ENCODE results near the gene CPNE4. TPM values are rescaled to one million over a fixed set of nuclear protein-coding genes. Genes with fewer than 3 reads are reported as not detected.

Gene CPNE4
- total RNA-seq, 1 donor from 2014 or later = not detected

DNA sequence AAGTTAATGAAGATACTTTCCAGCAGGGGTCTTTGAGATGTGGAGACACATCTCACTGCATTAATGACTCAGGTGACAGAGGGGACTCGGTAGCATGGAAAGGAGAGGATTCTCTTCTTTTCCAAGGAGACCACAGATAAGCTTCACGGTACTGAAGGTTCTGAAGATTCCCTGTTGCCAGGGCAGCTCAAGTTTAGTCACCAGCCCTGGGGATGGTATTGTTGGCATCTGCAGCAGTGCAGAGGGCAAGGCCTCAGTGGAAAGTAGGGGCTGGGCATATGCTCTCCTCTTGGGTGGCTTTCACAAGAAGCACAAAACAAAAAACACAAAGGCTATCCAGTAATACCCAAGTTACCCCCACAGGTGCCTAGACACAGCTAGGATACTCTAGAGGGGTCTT, 494.0 kb downstream of the CPNE4 start:
- peaks cover 5% of the 10 kb centered on the region for H3K4me1 Mint-ChIP-seq (ENCODE audit: low read depth)
- TF ChIP-seq, protein P1, sequence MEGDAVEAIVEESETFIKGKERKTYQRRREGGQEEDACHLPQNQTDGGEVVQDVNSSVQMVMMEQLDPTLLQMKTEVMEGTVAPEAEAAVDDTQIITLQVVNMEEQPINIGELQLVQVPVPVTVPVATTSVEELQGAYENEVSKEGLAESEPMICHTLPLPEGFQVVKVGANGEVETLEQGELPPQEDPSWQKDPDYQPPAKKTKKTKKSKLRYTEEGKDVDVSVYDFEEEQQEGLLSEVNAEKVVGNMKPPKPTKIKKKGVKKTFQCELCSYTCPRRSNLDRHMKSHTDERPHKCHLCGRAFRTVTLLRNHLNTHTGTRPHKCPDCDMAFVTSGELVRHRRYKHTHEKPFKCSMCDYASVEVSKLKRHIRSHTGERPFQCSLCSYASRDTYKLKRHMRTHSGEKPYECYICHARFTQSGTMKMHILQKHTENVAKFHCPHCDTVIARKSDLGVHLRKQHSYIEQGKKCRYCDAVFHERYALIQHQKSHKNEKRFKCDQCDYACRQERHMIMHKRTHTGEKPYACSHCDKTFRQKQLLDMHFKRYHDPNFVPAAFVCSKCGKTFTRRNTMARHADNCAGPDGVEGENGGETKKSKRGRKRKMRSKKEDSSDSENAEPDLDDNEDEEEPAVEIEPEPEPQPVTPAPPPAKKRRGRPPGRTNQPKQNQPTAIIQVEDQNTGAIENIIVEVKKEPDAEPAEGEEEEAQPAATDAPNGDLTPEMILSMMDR (IDR thresholded peaks at IDR 0.05) = no peak
- no peak overlapping the region for H3K27ac Mint-ChIP-seq (ENCODE audit: unreplicated experiment)
- H3K27me3 Mint-ChIP-seq (ENCODE audit: low read depth) = peaks cover 23% of the 10 kb centered on the region
- H3K36me3 Mint-ChIP-seq (ENCODE audit: low read depth) = no peaks in the 10 kb centered on the region
- no peak overlapping the region for H3K4me3 Mint-ChIP-seq (ENCODE audit: unreplicated experiment)
- no peak for DNase-seq (ENCODE audit: low spot score)
- H3K9me3 Mint-ChIP-seq (ENCODE audit: low read depth) = no peaks in the 10 kb centered on the region

DNA sequence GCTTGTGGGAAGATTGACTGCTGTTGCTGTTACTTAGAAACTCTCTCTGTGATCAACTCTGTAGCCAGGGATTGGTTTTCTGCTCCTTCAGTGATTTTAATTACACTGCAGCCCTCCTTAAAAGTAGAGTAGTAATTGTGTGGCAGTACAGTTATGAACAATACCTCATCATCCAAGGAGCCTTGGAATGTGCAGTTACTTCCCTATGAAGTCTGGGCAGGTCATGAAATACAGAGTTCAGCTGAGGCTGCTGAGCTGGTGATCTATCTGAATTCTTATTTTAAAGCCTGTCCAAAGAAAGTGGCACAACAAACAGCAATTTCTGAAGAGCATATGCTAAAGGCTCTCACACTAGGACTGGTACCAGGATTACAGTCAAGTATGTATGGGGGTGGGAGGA, 494.7 kb downstream of the CPNE4 start:
- TF ChIP-seq, protein P1 (IDR thresholded peaks at IDR 0.05) = no peak
- Mint-ChIP-seq H3K27ac (ENCODE audit: unreplicated experiment) (no peak overlapping the region), H3K4me1 (ENCODE audit: low read depth) (peaks cover 5% of the 10 kb centered on the region), H3K27me3 (ENCODE audit: low read depth) (peaks cover 26% of the 10 kb centered on the region), H3K4me3 (ENCODE audit: unreplicated experiment) (no peak overlapping the region), H3K9me3 (ENCODE audit: low read depth) (no peaks in the 10 kb centered on the region), H3K36me3 (ENCODE audit: low read depth) (no peaks in the 10 kb centered on the region)
- no peak for DNase-seq (ENCODE audit: low spot score)

DNA sequence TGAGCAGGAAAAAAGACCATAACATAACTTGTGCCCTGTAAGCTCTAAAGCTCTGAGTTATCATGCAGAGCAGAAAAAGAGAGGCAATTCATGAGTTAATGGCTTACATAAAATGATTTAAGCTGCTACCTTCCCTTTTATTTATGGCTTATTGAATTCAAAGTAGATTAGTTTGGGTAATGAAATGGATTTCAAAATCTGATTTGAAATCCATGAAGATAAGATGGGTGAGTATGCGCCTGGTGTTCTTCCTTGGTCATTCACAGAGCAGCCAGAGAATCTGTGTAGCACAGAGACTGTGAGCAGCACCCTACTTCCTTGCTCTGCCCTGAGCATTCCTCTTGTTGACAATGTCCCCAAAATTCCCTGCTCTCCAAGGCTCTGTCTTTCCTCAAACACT, 495.8 kb downstream of the CPNE4 start:
- Mint-ChIP-seq H3K36me3 (ENCODE audit: low read depth) (no peaks in the 10 kb centered on the region), H3K4me3 (ENCODE audit: unreplicated experiment) (no peak overlapping the region), H3K4me1 (ENCODE audit: low read depth) (peaks cover 4% of the 10 kb centered on the region), H3K27ac (ENCODE audit: unreplicated experiment) (no peak overlapping the region), H3K9me3 (ENCODE audit: low read depth) (no peaks in the 10 kb centered on the region), H3K27me3 (ENCODE audit: low read depth) (peaks cover 26% of the 10 kb centered on the region)
- TF ChIP-seq, protein P1 (IDR thresholded peaks at IDR 0.05) = no peak
- no peak for DNase-seq (ENCODE audit: low spot score)

DNA sequence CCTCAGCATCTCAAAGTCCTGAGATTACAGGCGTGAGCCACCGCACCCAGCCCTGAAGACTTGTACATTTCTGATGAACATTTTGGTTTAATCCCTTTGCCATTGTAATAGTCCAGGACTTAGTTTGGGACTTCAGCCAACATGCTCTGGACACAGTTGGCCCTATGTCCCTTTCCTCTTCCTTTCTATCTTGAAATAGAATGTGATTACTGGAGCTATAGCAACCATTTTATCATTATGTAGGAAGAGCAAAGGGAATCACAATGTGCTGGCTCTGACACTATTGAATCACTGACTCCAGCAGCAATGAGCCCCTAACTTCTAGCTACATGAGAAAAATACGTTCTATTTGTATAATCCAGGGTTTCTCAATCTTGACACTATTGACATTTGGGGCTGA, 497.3 kb downstream of the CPNE4 start:
- H3K9me3 Mint-ChIP-seq (ENCODE audit: low read depth) = no peaks in the 10 kb centered on the region
- TF ChIP-seq, protein P1 (IDR thresholded peaks at IDR 0.05) = no peak
- H3K27ac Mint-ChIP-seq (ENCODE audit: unreplicated experiment) = no peak overlapping the region
- no peak for DNase-seq (ENCODE audit: low spot score)
- no peak overlapping the region for H3K4me3 Mint-ChIP-seq (ENCODE audit: unreplicated experiment)
- no peaks in the 10 kb centered on the region for H3K4me1 Mint-ChIP-seq (ENCODE audit: low read depth)
- H3K27me3 Mint-ChIP-seq (ENCODE audit: low read depth) = peaks cover 33% of the 10 kb centered on the region
- no peaks in the 10 kb centered on the region for H3K36me3 Mint-ChIP-seq (ENCODE audit: low read depth)

DNA sequence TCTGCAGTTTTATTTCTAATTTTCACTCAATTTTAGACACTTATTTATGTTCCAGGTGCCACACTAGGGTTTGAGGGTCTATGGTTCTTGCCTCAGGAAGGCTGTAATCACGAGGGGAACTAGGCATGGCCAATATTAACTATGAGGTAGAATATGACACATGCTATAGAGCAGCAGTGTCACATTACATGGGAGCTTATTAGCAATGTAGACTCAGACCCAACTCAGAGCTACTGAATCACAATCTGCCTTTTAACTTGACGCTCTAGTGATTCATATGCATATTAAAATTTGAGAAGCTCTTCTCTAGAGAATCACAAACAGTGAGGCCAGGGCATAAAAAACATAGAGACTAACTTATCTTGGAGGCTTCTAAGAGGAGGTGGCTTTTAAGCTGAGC, 499.2 kb downstream of the CPNE4 start:
- no peak for DNase-seq (ENCODE audit: low spot score)
- Mint-ChIP-seq H3K27me3 (ENCODE audit: low read depth) (peaks cover 37% of the 10 kb centered on the region), H3K36me3 (ENCODE audit: low read depth) (no peaks in the 10 kb centered on the region), H3K4me1 (ENCODE audit: low read depth) (no peaks in the 10 kb centered on the region), H3K4me3 (ENCODE audit: unreplicated experiment) (no peak overlapping the region), H3K9me3 (ENCODE audit: low read depth) (no peaks in the 10 kb centered on the region), H3K27ac (ENCODE audit: unreplicated experiment) (no peak overlapping the region)
- TF ChIP-seq, protein P1 (IDR thresholded peaks at IDR 0.05) = no peak
